GM23338 (cell line): ENCODE measurements around the gene PEA15. TPM values are rescaled to one million over a fixed set of nuclear protein-coding genes. Genes with fewer than 3 reads are reported as not detected.
A peak's percentile ranks its signal among the peaks of the same experiment; 100 is the strongest.

ENCODE experiments used
- ATAC-seq: fragments of 200-7000 bp; cut with Tn5 transposase; 3 replicates; pipeline ENCODE4 v1.9.1; 2020
- DNase-seq: peaks from one replicate; pipeline ENCODE4 v3.0.0-alpha.2; 2015; ENCODE audit warnings: low spot score
- H2AFZ ChIP-seq: fragments of 200-600 bp; sonication (generic); 2 replicates; pipeline ENCODE4 v1.8.0; 2016; ENCODE audit warnings: antibody characterized with exemption, mild to moderate bottlenecking, moderate library complexity
- H3F3A ChIP-seq: fragments of 200-600 bp; sonication (generic); replicated peaks from 2 replicates; pipeline ENCODE4 v1.8.0; 2017; ENCODE audit warnings: antibody characterized with exemption, mixed run types, low read depth
- H3K27ac ChIP-seq: fragments of 200-600 bp; sonication (generic); 2 replicates; pipeline ENCODE4 v1.6.1; 2016; ENCODE audit warnings: low read depth
- H3K27me3 ChIP-seq: fragments of 200-600 bp; sonication (generic); 2 replicates; pipeline ENCODE4 v1.8.0; 2016; ENCODE audit warnings: mild to moderate bottlenecking, mixed run types, moderate library complexity; ENCODE audit not compliant: insufficient read depth
- H3K36me3 ChIP-seq: fragments of 200-600 bp; sonication (generic); 2 replicates; pipeline ENCODE4 v1.8.0; 2016; ENCODE audit warnings: mild to moderate bottlenecking; ENCODE audit not compliant: insufficient read depth
- H3K4me1 ChIP-seq: fragments of 200-600 bp; sonication (generic); 2 replicates; pipeline ENCODE4 v1.8.0; 2016; ENCODE audit warnings: mild to moderate bottlenecking, moderate library complexity; ENCODE audit not compliant: insufficient read depth
- H3K4me2 ChIP-seq: fragments of 200-600 bp; sonication (generic); 2 replicates; pipeline ENCODE4 v1.7.1; 2017; ENCODE audit warnings: mixed run types
- H3K4me3 ChIP-seq: fragments of 200-600 bp; sonication (generic); 2 replicates; pipeline ENCODE4 v1.6.1; 2016; ENCODE audit warnings: mixed run types
- H3K79me2 ChIP-seq: fragments of 200-600 bp; sonication (generic); replicated peaks from 2 replicates; pipeline ENCODE4 v1.8.0; 2017; ENCODE audit warnings: mild to moderate bottlenecking; ENCODE audit not compliant: insufficient read depth
- H3K9me2 ChIP-seq: fragments of 200-600 bp; sonication (generic); 2 replicates; pipeline ENCODE4 v1.8.0; 2017; ENCODE audit not compliant: insufficient read depth
- H4K20me1 ChIP-seq: fragments of 200-600 bp; sonication (generic); replicated peaks from 2 replicates; pipeline ENCODE4 v1.8.0; 2017; ENCODE audit warnings: mild to moderate bottlenecking; ENCODE audit not compliant: insufficient read depth
- H3K27ac Mint-ChIP-seq: 2 replicates; pipeline ENCODE4 v1.8.0; 2020; ENCODE audit warnings: inconsistent platforms, mild to moderate bottlenecking, moderate library complexity, mixed read lengths
- H3K27me3 Mint-ChIP-seq: 3 replicates; pipeline ENCODE4 v1.8.0; 2022; ENCODE audit warnings: low read depth, mild to moderate bottlenecking, moderate library complexity, mixed read lengths, inconsistent platforms; ENCODE audit not compliant: insufficient read depth, poor library complexity
- H3K36me3 Mint-ChIP-seq: 3 replicates; pipeline ENCODE4 v1.8.0; 2021; ENCODE audit warnings: low read depth, mild to moderate bottlenecking, inconsistent platforms, moderate library complexity, mixed read lengths
- H3K4me1 Mint-ChIP-seq: 3 replicates; pipeline ENCODE4 v1.8.0; 2020; ENCODE audit warnings: mild to moderate bottlenecking, inconsistent platforms, mixed read lengths
- H3K4me3 Mint-ChIP-seq: 3 replicates; pipeline ENCODE4 v1.8.0; 2021; ENCODE audit warnings: moderate library complexity, mild to moderate bottlenecking, inconsistent platforms, mixed read lengths
- H3K9me3 Mint-ChIP-seq: 3 replicates; pipeline ENCODE4 v1.8.0; 2020; ENCODE audit warnings: moderate library complexity, mild to moderate bottlenecking, inconsistent platforms, mixed read lengths
- EZH2 ChIP-seq: fragments of 200-600 bp; sonication (generic); IDR thresholded peaks from one replicate; pipeline ENCODE4 v1.8.0; 2017; ENCODE audit warnings: antibody characterized with exemption, mild to moderate bottlenecking, low read depth; ENCODE audit not compliant: unreplicated experiment
- EZH2phosphoT487 ChIP-seq: fragments of 200-600 bp; sonication (generic); IDR thresholded peaks from one replicate; pipeline ENCODE4 v1.8.1; 2018; ENCODE audit warnings: antibody characterized with exemption; ENCODE audit not compliant: unreplicated experiment
- JUNB ChIP-seq: IDR thresholded peaks from one replicate; pipeline ENCODE4 v1.6.1; 2016; ENCODE audit warnings: antibody characterized with exemption; ENCODE audit not compliant: unreplicated experiment
- POLR2AphosphoS5 ChIP-seq: IDR thresholded peaks from 2 replicates; pipeline ENCODE4 v1.6.1; 2016; ENCODE audit warnings: antibody characterized with exemption, low read depth
- ZNF114 ChIP-seq: fragments of 250-450 bp; sonication (Bioruptor Pico); IDR thresholded peaks from 2 replicates; pipeline ENCODE4 v1.5.0; 2020; ENCODE audit warnings: mild to moderate bottlenecking, moderate library complexity
- ZNF331 ChIP-seq: fragments of 250-450 bp; sonication (Bioruptor Pico); IDR thresholded peaks from 2 replicates; pipeline ENCODE4 v1.5.0; 2020; ENCODE audit warnings: low read depth, mild to moderate bottlenecking, moderate library complexity
- polyA plus RNA-seq: library from polyadenylated mRNA; unstranded; fragments of >200 nt; fragmentation: Nextera tagmentation; extraction: Ambion mirVana; gene quantifications from 2 replicates; pipeline ENCODE4 v1.2.1, GENCODE V29; 2016
- total RNA-seq: library from RNA; depleted of rRNA; stranded (reverse); fragments of >200 nt; shearing (Covaris generic); gene quantifications from 2 replicates; pipeline ENCODE4 v1.2.3, GENCODE V29; 2014
- TF ChIP-seq, protein P1 (sequence below), 2 experiments: fragments of 200-600 bp in 1 of 2; sonication (generic) in 1 of 2; conservative IDR thresholded peaks; 2 replicates each; pipeline versions ENCODE4 v1.5.1 to v1.6.1; 2016 to 2017; ENCODE audit warnings: antibody characterized with exemption in 2 of 2, low read depth in 2 of 2, mild to moderate bottlenecking in 2 of 2, moderate library complexity in 1 of 2
- TF ChIP-seq, protein P2 (sequence below): fragments of 250-450 bp; sonication (Bioruptor Pico); IDR thresholded peaks from 2 replicates; pipeline ENCODE4 v1.5.0; 2020; ENCODE audit warnings: mild to moderate bottlenecking, moderate library complexity

The PEA15 gene
- total and polyA plus RNA-seq, 2 experiments from 2014 or later: 60.3 to 80.8 TPM

DNA sequence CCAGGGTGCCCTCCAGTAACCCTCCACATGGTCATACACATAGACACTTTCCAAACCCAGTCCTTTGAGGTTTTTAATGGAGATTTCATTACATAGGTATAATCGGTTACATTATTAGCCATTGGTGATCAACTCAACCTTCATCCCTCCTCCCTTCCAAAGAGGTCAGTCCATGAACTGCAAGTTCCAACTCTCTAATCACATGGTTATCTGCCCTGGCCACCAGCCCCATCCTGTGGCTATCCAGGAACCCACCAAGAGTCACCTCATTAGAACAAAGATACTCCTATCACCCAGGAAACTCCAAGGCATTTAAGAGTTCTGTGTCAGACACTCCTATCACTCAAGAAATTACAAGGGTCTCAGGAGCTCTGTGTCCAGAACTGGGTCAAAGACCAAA, 41.6 kb upstream of the PEA15 start:
- DNase-seq: no peak
- TF ChIP-seq, protein P1, sequence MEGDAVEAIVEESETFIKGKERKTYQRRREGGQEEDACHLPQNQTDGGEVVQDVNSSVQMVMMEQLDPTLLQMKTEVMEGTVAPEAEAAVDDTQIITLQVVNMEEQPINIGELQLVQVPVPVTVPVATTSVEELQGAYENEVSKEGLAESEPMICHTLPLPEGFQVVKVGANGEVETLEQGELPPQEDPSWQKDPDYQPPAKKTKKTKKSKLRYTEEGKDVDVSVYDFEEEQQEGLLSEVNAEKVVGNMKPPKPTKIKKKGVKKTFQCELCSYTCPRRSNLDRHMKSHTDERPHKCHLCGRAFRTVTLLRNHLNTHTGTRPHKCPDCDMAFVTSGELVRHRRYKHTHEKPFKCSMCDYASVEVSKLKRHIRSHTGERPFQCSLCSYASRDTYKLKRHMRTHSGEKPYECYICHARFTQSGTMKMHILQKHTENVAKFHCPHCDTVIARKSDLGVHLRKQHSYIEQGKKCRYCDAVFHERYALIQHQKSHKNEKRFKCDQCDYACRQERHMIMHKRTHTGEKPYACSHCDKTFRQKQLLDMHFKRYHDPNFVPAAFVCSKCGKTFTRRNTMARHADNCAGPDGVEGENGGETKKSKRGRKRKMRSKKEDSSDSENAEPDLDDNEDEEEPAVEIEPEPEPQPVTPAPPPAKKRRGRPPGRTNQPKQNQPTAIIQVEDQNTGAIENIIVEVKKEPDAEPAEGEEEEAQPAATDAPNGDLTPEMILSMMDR (conservative IDR thresholded peaks at IDR 0.05; ENCODE audit: low read depth in 2 of 2): peak in 1 of 2 experiments; percentile 19; a peak in 1 of 4 replicates
- no peak for TF ChIP-seq ZNF331
- TF ChIP-seq JUNB: no peak
- TF ChIP-seq EZH2: no peak
- TF ChIP-seq POLR2AphosphoS5: no peak
- no peak for TF ChIP-seq EZH2phosphoT487
- TF ChIP-seq, protein P2, sequence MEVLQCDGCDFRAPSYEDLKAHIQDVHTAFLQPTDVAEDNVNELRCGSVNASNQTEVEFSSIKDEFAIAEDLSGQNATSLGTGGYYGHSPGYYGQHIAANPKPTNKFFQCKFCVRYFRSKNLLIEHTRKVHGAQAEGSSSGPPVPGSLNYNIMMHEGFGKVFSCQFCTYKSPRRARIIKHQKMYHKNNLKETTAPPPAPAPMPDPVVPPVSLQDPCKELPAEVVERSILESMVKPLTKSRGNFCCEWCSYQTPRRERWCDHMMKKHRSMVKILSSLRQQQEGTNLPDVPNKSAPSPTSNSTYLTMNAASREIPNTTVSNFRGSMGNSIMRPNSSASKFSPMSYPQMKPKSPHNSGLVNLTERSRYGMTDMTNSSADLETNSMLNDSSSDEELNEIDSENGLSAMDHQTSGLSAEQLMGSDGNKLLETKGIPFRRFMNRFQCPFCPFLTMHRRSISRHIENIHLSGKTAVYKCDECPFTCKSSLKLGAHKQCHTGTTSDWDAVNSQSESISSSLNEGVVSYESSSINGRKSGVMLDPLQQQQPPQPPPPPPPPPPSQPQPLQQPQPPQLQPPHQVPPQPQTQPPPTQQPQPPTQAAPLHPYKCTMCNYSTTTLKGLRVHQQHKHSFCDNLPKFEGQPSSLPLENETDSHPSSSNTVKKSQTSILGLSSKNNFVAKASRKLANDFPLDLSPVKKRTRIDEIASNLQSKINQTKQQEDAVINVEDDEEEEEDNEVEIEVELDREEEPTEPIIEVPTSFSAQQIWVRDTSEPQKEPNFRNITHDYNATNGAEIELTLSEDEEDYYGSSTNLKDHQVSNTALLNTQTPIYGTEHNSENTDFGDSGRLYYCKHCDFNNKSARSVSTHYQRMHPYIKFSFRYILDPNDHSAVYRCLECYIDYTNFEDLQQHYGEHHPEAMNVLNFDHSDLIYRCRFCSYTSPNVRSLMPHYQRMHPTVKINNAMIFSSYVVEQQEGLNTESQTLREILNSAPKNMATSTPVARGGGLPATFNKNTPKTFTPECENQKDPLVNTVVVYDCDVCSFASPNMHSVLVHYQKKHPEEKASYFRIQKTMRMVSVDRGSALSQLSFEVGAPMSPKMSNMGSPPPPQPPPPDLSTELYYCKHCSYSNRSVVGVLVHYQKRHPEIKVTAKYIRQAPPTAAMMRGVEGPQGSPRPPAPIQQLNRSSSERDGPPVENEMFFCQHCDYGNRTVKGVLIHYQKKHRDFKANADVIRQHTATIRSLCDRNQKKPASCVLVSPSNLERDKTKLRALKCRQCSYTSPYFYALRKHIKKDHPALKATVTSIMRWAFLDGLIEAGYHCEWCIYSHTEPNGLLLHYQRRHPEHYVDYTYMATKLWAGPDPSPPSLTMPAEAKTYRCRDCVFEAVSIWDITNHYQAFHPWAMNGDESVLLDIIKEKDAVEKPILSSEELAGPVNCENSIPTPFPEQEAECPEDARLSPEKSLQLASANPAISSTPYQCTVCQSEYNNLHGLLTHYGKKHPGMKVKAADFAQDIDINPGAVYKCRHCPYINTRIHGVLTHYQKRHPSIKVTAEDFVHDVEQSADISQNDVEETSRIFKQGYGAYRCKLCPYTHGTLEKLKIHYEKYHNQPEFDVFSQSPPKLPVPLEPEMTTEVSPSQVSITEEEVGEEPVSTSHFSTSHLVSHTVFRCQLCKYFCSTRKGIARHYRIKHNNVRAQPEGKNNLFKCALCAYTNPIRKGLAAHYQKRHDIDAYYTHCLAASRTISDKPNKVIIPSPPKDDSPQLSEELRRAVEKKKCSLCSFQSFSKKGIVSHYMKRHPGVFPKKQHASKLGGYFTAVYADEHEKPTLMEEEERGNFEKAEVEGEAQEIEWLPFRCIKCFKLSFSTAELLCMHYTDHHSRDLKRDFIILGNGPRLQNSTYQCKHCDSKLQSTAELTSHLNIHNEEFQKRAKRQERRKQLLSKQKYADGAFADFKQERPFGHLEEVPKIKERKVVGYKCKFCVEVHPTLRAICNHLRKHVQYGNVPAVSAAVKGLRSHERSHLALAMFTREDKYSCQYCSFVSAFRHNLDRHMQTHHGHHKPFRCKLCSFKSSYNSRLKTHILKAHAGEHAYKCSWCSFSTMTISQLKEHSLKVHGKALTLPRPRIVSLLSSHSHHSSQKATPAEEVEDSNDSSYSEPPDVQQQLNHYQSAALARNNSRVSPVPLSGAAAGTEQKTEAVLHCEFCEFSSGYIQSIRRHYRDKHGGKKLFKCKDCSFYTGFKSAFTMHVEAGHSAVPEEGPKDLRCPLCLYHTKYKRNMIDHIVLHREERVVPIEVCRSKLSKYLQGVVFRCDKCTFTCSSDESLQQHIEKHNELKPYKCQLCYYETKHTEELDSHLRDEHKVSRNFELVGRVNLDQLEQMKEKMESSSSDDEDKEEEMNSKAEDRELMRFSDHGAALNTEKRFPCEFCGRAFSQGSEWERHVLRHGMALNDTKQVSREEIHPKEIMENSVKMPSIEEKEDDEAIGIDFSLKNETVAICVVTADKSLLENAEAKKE: no peak
- no peak for TF ChIP-seq ZNF114 (CRISPR knock-in tag)
- H3F3A ChIP-seq: peaks cover 6% of the 10 kb centered on the region
- H4K20me1 ChIP-seq: no peaks in the 10 kb centered on the region
- H3K4me3 ChIP-seq: no peak overlapping the region
- H2AFZ ChIP-seq: no peak overlapping the region
- Mint-ChIP-seq H3K27ac (no peak overlapping the region), H3K4me3 (no peak overlapping the region), H3K36me3 (no peaks in the 10 kb centered on the region), H3K27me3 (peaks cover 9% of the 10 kb centered on the region), H3K4me1 (peaks cover 29% of the 10 kb centered on the region), H3K9me3 (no peaks in the 10 kb centered on the region)
- H3K27me3 ChIP-seq: no peaks in the 10 kb centered on the region
- H3K36me3 ChIP-seq: no peaks in the 10 kb centered on the region
- H3K4me1 ChIP-seq: peaks cover 20% of the 10 kb centered on the region
- H3K27ac ChIP-seq: no peak overlapping the region
- ATAC-seq: no peak
- H3K9me2 ChIP-seq: no peaks in the 10 kb centered on the region
- no peaks in the 10 kb centered on the region for H3K79me2 ChIP-seq
- H3K4me2 ChIP-seq: no peak overlapping the region
